HFF-Myc (cell line): ENCODE measurements around the gene JARID2.

Experiments
- DNase-seq: peaks from one replicate; pipeline ENCODE4 v3.0.0-alpha.2; 2011; ENCODE audit warnings: low read depth; ENCODE audit errors: extremely low read depth
- H3K4me3 ChIP-seq: replicated peaks from 2 replicates; pipeline ENCODE4 v1.5.1; 2011; ENCODE audit warnings: low read depth, mild to moderate bottlenecking, control low read depth, low read length
- TF ChIP-seq, protein P1 (sequence below): IDR thresholded peaks from 2 replicates; pipeline ENCODE4 v1.5.1; 2012; ENCODE audit warnings: mild to moderate bottlenecking, low read depth, low read length, control low read depth; ENCODE audit errors: missing control alignments

Gene JARID2

DNA sequence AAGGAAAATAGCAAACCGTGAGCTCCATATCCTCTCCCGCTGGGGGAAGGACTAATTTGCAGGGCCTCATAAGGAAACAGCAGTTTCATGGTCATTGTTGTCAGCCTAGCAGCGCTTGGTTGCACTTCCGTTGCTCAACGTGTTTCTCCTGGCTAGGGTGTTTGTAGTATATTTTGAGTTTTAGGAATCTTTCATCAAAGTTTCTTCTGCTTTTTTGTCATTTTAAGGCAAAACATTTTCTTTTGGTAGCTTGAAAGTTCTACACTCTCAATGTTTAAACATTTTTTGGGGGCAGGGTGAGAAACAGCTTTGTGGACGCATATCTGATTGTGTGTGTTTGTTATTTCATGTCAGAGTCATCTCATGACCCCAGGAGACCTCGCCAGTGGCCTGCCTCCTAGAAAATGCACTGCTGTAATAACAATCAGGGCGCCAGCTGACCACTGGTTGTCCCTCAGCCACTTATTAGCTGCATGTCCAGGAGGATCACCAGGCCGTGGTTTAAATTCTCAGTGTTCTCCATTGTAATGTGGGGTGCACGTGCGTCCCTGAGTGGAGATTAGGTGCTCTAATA, 20.6 kb downstream of the JARID2 start:
- no peak for DNase-seq
- no peak overlapping the region for H3K4me3 ChIP-seq

DNA sequence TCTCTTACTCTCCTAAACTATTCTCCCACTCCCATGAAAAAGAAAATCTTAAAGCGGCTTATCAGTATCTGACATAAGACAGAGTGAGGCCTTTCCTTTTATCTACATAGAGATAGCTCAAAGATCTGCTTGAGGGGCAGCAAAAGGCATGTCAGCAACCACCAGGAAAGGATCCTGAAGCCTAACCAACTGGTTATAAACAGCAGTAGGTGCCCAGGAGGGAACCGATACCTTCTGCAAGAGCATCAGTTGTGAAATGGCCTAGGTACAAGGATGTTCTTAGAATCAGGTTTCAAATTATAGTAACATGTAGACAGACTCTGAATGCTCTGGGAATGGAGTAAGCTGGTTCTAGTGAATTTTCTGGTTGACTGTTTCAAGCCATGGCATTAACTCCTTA, 21.4 kb downstream of the JARID2 start:
- H3K4me3 ChIP-seq, result no peak overlapping the region
- TF ChIP-seq, protein P1, sequence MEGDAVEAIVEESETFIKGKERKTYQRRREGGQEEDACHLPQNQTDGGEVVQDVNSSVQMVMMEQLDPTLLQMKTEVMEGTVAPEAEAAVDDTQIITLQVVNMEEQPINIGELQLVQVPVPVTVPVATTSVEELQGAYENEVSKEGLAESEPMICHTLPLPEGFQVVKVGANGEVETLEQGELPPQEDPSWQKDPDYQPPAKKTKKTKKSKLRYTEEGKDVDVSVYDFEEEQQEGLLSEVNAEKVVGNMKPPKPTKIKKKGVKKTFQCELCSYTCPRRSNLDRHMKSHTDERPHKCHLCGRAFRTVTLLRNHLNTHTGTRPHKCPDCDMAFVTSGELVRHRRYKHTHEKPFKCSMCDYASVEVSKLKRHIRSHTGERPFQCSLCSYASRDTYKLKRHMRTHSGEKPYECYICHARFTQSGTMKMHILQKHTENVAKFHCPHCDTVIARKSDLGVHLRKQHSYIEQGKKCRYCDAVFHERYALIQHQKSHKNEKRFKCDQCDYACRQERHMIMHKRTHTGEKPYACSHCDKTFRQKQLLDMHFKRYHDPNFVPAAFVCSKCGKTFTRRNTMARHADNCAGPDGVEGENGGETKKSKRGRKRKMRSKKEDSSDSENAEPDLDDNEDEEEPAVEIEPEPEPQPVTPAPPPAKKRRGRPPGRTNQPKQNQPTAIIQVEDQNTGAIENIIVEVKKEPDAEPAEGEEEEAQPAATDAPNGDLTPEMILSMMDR, result no peak
- DNase-seq, result no peak

More for the DNA sequence above, 20.6 kb downstream of the JARID2 start:
- TF ChIP-seq, protein P1, result no peak

DNA sequence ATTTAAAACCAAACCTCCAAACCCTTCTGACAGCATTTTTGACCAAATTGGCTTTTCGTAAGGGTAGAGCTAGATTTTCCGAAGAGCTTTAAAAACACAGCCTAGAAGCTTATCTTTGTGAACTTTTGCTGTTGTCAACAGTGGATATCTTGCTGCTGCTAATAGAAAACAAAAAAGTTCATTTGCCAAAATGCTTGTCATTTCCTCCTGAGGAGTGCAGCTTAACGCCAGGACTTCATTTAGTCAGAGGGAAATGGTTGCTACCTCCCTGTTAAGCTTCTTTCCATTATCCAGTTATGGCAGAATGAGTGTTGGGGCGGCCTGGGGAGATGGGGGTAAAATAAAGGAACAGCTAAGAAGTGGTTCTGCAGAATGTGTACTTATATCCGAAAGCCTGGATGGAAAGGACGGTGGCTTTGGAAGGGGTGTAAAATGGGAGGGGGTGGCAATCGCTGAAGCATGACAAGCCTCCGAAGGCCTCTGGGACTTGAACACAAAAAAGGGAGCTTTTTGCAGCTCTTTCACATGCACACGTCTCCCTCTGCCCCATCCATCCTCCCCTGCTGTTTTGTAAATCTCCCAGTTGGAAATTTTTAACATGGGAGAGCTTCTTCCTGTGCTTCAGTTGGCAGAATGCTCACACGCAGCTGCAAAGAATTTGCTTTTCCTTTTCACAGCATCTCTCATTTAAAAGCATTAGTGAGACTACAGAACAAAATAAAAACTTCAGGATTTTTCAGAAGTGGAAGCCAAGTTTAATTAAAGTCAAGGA, 22.5 kb downstream of the JARID2 start:
- H3K4me3 ChIP-seq, result no peak overlapping the region
- DNase-seq, result no peak
- TF ChIP-seq, protein P1, result no peak

DNA sequence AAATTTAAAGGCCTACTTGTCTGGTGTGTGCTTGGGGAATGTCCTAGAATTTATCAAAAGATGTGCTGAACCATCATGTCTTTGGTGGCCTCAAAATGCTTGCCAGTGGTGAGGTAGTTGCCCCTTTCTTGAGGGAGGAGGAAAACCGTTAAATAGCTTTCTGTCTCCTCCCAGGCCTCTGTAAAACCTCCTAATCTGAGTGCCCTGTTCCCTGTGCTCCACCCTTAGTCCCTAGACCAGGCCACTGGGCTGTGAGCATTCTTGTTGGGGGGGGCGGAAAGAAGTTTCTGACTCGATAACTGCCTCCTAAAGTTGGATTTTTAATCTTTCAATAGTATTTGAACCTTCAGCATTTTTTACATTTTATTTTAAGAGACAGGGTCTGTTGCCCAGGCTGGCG, 23.1 kb downstream of the JARID2 start:
- TF ChIP-seq, protein P1, result no peak
- no peak overlapping the region for H3K4me3 ChIP-seq

DNA sequence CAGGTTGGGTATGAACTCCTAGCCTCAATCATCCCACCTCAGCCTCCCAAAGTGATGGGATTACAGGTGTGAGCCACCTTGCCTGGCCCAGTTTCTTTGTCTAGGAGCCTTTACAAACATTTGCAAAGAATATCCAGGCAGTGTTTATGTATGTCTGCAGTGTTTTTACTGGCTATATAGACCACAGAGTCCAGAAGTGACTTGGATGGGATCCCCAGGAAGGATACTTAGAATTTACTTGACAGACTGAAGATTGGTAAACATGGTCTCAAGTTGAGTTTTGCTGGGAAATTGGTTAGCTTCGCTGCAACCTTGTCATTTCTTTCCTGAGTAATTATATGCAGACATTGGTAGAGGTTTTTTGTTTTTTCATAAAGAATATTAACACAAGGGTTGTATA, 23.8 kb downstream of the JARID2 start:
- no peak for DNase-seq
- no peak overlapping the region for H3K4me3 ChIP-seq
- TF ChIP-seq, protein P1, result no peak

More for the DNA sequence above, 23.1 kb downstream of the JARID2 start:
- DNase-seq, result no peak

DNA sequence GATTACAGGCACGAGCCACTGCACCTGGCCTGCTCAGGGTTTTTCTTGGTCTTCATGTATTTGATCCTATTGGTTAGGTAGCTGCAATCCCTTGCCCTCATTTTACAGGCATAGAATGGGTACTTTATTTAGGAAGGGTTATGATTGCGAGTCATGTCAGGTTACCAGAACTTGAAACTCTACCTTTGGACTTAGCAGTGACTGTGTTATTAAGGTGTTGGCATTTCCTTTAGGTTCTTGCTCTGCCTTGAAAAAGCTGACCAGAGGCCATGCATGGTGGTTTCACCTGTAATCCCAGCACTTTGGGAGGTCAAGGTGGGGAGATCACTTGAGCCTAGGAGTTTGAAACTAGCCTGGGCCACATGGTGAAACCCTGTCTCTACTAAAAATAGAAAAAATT, 24.5 kb downstream of the JARID2 start:
- H3K4me3 ChIP-seq, result no peak overlapping the region
- no peak for DNase-seq
- TF ChIP-seq, protein P1, result no peak
